SIG-M5 (cell line): ENCODE data around the gene CENPA.
"Not testable (repeated sequence)": the region's sequence is repeated elsewhere in the genome, so short reads cannot be mapped to it uniquely, and the experiment has no call there.

Experiments
- DNase-seq: peaks from one replicate; lab custom pipeline; 2025; lab: John Stamatoyannopoulos, UW

The CENPA gene

DNA sequence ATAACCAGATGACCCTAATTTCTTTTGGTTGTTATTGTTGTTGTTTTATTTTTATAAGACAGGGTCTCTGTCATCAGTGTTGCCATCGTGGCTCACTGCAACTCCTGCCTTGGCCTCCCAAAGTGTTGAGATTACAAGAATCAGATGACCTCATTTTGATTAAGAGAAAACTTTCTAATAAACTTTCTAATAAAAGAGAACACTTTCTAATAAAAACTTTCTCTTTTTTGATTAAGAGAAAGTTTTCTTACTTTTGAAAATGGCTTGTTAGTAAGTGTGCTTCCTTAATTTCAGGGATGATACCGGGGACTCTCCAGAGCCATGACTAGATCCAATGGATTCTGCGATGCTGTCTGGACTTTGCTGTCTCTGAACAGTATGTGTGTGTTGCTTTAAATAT, 7.7 kb downstream of the CENPA start:
- no peak for DNase-seq

DNA sequence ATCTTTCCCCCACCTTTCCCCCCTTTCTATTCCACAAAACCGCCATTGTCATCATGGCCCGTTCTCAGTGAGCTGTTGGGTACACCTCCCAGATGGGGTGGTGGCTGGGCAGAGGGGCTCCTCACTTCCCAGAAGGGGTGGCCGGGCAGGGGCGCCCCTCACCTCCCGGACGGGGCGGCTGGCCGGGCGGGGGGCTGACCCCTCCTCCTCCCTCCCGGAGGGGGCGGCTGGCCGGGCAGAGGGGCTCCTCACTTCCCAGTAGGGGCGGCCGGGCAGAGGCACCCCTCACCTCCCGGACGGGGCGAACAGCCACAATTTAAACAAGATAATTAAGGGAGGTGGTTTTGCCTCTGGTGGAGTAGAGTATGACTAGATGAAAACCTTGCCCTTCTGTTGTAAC, 9.3 kb downstream of the CENPA start:
- DNase-seq = not testable (repeated sequence)

DNA sequence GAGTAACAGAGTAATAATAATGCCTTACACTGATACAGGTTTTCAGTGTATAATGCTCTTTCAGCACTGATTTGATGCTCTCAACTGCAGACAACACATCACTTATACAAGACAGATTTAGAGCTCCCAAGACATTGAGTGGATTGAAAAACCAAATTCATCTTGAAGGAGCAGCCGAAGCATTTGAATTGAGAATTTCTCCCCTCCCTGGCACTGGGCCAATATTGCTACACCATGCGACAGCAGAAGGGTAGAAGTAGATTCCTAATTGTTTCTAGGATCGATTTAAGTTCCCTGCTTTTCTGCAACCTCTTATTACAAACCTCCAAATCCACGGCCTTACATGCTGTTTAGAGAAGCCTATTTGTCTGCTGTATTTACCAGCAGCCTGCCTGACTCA, 15.5 kb downstream of the CENPA start:
- DNase-seq = no peak

DNA sequence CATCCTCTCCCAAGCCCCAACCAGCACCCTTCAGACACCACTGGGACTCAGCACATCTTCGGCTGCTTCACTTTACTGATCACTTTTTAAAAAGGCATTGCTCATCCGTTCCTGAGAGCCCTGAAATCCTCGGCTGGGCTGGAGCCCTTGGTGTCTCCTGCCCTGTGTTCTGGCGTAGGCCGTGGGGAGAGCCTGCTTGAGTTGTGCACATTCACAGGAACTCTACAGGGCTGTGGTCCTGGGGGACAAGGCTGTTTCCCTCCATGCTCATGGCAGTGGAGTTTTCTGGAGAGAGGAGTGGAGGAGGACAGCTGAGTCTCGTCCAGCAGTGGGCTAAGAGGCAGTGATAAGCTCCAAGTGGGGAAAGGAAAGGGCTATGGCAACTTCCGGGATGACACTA, 15.9 kb downstream of the CENPA start:
- no peak for DNase-seq

DNA sequence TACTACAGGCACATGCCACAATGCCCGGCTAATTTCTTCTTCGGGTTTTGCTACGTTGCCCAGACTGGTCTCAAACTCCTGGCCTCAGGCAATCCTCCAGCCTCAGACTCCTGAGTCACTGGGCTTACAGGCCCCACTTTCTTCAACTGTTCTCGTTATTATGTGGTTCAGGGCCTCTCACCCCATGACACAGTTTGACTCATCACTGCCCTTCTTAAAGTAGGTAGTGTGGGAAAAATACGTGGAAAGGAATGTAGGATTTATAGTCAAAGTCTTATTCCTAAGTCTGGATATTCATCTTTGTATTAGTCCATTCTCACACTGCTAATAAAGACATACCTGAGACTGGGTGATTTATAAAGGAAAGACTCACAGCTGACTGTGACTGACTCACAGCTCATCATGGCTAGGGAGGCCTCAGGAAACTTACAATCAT, 19.4 kb downstream of the CENPA start:
- DNase-seq = no peak

DNA sequence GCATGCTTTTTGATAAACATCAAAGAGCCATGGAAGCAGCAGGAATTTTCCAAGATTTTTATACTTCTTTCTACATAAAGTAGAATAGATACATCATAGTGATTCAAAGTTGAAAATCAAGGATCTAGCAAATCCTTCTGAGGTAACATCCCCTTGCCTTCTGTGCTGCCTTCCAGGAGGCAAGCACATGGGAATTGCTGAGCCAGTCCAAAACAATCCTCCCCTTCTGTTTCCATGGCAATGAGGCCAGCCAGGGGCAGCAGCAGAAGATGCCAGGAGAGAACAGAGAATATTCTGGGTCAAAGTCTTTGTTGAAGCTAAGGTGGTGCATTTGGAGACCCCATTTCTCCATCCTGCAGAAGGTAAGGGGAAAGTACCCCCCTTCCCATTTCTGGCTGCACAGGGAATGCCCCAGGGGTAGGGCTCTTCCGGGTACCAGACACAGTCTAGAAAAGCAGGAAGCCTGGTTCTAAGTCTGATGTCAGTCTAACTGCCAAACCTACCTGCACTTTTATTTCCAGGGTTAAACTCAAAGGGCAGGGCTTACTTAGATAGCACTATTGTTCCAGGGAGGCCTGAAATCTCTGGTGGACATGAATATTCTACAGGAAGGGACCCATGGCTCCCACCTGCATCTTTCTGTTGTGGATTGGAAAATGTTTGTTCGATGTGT, 22.1 kb downstream of the CENPA start:
- DNase-seq = no peak

DNA sequence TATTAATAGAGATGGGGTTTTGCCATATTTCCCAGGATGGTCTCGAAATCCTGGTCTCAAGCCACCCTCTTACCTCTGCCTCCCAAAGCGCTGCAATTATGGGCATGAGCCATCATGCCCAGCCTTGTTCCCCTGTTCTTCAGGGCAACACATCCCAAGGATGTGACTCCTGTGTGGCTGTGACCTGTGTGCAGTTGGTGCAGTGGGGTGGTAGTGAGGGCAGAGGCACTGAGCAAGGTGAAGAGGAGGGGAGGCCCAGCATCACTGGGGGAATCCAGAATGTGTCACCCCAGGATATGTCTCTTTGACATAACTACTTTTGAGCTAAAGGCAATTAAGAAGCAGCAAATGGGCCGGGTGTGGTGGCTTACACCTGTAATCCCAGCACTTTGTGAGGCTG, 23.4 kb downstream of the CENPA start:
- no peak for DNase-seq

DNA sequence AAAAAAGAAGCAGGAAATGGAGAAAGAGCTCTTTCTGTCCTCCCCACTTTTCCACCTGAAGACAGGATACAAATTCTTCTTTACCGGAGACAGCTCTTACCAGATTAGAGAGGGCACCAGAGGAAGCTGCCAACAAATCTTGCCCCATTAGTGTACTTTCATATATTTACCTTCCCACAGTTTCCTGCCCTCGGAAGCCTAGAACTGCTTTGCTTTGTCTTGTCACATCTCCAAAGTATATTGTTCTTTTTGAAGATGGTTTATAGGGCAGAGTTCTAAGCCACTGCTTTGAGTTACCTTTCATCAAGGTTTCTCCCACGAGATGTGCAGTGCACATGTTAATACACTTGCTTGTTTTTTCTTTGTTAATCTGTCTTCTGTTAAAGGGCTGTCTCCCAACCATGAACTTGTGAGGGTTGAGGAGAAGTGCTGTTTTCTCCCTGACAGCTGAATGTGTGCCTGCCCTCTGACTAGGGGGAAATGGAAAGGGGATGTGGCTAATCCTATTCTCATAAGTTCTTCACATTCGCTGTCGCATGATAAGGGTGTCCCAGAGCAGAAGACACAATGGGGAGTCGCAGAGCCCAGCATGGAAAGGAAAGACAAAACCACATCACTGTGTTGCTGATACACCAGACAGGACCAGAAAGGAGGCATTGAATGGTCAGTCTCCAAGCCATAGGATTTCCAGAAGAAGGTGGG, 24.2 kb downstream of the CENPA start:
- no peak for DNase-seq

DNA sequence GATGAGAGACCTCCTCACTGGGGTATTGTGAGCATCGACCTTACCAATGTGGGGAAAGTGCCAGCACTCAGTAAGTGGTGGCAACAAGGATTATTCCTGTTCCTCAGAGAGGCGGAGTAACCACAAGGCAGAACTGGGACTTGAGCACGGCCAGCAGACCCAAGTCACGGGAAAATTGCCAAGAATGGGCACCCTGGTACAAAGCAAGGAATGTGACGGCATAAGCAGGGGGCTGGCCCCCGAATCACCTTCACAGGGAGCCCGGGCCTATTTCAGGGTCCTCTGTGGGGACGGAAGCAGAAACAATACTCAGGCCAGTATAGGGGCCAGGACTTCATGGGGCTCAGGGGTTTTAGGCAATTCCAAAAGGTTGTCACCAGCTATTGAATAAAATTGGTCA, 25.4 kb downstream of the CENPA start:
- no peak for DNase-seq

DNA sequence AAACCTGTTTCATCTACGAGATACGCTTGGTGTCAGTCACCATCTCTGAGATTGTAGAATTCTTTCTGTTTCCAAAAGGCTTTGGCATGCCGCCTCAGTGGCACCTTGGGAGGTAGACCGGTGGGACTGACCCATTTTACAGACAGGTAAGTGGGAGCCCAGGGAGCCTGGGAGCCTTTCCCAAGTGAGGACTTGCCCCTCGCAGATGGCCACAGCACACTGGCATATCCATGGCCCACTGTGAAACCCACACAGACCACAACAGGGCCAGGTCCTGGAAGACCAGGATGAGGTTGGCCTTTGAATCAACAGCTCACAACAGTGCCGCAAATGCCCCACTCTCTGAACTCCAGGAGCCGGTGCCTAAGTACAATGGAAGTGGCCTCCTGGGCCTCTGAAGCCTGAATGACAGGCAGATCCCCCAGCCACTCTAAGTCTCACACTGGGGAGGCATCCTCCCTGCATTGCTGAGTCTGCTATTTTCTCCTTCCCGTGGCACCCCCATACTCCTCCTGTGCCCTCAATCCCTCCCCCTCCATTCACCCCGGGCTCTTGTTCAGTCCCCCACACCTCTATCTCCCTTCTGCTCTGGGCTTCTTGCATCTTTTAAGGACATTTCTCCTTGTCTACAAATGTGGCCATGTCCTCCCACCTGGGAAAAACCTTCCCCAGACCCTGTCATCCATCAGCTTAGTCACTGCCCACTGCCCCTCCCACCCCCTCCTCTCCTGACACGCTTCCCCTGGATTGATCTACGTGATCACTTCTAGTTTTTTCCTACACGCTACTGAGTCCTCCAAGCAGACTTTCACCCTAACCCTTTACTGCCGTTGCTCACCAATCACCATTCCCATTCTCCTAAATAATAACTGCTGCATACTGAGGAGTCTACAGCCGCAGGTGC, 26.2 kb downstream of the CENPA start:
- DNase-seq = no peak

DNA sequence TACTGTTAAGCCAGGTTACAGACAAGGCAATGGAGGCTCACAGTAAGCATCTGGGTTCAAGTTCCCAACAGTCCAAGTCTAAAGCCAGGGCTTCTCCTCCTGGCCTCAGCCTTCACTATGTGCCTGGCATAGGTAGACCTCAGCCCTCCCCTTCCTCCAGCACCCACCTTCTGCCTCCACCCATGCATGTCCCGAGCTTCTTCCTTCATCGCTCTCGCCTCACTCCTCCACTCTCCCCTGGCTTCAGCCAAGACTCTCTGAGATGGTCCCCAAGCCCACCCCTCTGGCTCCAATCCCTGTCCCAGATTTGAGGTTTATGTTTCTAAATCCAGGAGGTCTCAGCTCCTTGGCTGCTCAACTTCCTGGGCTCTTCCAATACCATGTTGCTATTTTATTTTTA, 26.9 kb downstream of the CENPA start:
- no peak for DNase-seq

DNA sequence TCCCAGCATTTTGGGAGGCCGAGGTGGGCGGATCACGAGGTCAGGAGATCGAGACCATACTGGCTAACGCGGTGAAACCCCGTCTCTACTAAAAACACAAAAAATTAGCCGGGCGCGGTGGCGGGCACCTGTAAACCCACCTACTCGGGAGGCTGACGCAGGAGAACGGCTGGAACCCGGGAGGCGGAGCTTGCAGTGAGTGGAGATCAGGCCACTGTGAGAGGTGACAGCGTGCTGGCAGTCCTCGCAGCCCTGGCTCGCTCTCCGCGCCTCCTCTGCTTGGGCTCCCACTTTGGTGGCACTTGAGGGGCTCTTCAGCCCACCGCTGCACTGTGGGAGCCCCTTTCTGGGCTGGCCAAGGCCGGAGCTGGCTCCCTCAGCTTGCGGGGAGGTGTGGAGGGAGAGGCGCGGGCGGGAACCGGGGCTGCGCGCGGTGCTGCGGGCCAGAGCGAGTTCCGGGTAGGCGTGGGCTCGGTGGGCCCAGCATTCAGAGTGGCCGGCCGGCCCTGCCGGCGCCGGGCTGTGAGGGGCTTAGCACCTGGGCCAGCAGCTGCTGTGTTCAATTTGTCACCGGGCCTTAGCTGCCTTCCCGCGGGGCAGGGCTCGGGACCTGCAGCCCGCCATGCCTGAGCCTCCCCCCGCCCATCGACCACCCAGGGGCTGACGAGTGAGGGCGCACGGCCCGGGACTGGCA, 28.4 kb downstream of the CENPA start:
- DNase-seq = not testable (repeated sequence)

DNA sequence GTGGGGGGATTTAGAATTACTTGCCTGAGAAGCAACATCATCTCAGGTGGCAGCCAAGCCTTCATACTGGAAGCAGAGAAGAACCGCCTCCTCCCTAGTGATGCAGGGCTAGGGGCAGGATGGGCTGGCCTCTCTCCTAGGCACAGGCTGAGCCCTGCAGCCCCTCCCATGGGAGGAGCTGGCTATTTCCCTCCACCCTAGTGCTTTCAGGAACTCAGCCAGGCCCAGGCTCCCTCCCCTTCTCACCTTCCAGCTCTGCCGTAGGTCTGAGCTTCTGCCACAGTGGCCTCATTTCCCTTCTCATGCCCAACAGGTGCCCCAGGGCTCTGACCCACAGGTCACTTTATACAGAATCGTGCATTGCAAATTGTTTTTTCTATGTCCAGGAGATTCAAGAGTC, 31.0 kb downstream of the CENPA start:
- no peak for DNase-seq

DNA sequence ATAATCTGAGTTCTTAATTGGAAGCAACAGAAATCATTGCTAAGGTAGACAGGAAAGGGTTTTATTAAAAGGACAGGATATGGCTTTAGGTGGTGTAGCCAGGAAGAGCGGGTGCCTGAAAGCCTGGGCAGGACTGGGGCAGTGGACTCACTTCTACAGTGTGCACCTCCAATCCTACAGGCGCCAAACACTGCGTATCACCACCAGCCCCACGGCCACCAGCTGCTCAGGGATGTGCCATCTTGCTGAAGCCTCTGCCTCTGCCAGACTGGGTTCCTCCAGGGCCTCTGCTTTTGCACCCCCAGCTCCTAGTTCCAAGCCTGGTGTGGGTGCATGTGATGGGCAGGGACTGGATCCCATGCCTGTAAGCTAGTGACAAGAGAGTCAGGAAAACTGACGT, 32.4 kb downstream of the CENPA start:
- DNase-seq = no peak

DNA sequence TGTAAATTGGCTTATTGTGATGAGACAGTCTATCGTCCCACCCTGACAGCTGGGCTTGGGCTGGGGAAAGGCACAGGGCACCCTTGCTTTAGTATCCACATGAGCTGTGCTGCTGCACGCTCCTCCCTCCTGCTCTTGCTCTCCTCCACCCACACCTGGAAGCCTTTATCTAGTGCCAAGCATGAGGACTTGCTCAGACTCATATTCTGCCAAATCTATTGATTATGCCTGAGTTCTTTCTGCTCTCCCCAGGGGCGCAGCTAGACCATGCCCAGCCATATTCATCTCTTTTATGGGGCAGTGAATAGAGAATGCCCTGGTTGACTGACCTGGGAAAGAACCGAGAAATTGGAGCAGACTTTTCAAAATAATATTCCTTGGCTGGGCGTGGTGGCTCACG, 33.1 kb downstream of the CENPA start:
- no peak for DNase-seq

DNA sequence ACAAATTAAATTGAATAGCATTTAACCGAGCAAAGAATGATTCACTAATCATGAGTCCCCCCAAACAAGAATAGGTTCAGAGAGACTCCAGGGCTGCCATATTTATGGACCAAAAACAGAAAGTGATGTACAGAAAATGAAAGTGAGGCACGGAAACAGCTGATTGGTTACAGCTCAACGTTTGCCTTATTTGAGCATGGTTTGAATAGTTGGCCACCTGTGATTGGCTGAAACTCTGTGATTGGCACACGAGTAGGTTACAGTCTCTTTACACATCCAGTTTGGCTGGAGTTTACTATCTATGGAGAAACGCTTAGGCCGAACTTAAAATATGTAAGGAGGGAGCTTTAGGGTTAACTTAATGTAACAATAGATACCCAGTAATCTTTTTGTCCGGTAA, 35.1 kb downstream of the CENPA start:
- DNase-seq = no peak

DNA sequence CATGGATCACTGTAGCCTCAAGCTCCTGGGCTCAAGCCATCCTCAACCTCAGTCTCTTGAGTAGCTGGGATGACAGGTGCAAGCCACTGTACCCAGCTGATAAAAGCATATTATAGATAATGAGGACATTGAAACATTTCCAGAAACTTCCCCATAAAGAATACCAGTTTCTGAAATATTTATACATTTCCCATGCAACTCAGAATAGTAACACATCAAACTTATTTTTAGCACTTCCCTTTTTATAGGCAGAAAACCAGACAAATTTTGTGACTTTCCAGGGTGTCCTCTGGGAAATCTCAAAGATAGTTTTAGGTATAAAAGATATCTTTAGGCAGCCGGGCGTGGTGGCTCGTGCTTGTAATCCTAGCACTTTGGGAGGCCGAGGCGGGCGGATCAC, 37.0 kb downstream of the CENPA start:
- no peak for DNase-seq

DNA sequence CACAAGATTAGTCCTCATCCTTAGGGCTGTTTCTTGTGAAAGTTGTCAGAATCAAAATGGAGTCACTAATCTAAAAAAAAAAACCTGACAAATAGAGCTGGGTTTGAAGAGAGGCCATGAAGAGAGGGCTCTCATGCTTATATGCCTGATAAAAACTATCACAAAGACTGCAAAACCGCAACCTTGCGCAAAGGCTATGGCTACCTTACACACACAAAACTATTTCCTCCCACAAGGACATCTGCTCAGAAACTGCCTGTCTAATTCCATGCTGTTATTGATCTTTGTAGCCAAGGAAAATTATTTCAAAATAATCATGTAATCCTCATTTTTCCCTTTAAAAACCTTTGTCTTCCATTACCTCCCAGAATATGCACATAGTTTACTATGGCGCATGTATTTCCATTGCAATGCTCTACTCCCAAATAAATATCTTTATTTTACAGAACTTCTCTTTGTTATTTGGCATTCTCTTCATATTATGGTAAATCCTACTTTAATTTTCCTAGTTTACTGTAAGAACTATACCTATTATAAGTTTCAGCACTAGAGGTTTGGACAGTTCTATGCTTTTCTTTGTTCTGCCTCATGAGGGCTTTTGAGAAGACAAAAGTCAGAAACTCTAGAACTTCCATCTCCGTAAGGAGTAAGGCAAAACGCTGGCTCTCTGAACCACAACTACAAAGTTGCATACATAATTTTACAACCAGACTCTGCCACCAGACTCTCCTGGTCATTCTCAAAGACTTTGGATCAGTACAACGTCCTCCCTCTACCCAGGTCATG, 52.5 kb downstream of the CENPA start:
- no peak for DNase-seq

DNA sequence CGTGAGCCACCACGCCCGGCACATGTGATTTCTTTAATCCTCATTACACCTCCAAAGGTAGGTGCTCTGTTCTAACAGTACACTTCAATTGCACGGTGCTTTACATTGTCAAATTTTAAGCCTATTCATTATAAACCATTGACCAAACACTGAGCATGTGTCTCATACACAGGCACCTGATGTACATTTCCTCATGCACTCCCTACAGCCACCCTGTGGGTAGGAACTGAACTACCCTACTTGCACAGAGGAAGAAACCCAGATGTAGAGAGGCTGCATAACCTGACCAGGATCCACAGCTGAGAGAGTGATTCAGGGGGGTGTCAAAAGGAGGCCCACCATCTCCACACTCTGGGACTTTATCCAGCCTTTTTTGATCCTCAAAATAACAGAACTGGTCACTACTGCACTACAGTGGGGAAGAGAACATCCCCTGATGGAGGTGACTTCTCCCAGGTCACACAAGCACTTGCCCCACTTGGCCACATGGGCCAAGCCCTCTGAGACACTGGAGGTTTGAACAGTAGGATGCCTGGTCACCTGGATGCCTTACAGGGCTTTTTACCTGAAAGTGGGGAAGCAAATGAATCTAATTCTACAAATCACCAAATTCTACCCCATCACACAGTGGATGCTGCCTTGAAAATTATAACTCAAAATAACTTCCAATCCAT, 55.2 kb downstream of the CENPA start:
- no peak for DNase-seq

DNA sequence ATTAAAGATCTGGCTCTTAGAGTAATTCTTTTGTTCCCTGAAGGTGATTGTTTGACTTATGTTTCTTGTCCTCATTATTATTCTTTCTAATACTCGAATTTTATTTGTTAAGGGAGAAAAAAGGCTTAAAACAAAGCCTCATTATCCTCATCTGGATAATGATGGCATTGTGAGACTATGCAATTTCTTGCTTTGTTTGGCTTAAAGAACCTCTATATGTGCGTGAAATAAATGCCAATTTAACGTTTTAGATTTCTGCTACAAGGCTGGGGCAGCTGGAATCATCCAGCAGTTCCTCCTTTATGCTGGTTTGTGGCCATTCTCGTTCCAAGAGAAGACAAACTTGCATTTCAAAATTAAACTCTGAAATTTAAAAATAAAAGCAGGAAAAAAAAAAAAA, 57.2 kb downstream of the CENPA start:
- no peak for DNase-seq
